OCI-LY1 (cell line): ENCODE results near the gene ASTL.

Experiments
- EZH2 ChIP-seq: fragments of 200-600 bp; sonication (generic), shearing (Covaris generic); IDR thresholded peaks from 2 replicates; pipeline ENCODE4 v1.8.0; 2017; ENCODE audit warnings: borderline replicate concordance, mixed run types, mild to moderate bottlenecking, antibody characterized with exemption, low read length, moderate library complexity, mixed read lengths
- TF ChIP-seq, protein P1 (sequence below): fragments of 200-600 bp; sonication (generic), shearing (Covaris generic); IDR thresholded peaks from 2 replicates; pipeline ENCODE4 v1.5.1; 2017; ENCODE audit warnings: mild to moderate bottlenecking, antibody characterized with exemption, low read length, moderate library complexity, mixed read lengths

DNA sequence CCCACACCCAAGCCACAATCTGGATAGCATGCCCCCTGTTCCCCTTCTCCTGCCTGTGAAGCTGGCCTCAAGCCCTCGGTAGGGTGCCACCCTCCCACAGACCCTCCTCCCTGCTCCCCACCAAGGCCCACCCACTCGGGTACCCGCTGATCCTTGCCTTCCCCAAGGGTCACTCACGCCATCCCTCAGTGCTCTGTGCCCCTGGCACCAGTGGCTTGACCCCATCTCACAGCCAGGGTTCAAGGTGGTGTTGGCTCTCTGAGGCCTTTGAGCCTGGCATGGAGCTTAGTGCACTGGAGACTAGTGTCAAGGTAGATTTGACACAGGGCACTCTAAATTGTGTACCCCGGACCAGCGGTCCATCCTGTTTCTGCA, 33.8 kb downstream of the ASTL start:
- TF ChIP-seq, protein P1, sequence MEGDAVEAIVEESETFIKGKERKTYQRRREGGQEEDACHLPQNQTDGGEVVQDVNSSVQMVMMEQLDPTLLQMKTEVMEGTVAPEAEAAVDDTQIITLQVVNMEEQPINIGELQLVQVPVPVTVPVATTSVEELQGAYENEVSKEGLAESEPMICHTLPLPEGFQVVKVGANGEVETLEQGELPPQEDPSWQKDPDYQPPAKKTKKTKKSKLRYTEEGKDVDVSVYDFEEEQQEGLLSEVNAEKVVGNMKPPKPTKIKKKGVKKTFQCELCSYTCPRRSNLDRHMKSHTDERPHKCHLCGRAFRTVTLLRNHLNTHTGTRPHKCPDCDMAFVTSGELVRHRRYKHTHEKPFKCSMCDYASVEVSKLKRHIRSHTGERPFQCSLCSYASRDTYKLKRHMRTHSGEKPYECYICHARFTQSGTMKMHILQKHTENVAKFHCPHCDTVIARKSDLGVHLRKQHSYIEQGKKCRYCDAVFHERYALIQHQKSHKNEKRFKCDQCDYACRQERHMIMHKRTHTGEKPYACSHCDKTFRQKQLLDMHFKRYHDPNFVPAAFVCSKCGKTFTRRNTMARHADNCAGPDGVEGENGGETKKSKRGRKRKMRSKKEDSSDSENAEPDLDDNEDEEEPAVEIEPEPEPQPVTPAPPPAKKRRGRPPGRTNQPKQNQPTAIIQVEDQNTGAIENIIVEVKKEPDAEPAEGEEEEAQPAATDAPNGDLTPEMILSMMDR = no peak
- TF ChIP-seq EZH2 = no peak
